IPS DF 6.9 (cell line): ENCODE measurements around the gene UBE2G2.

Source experiments
- DNase-seq: peaks from one replicate; pipeline ENCODE4 v3.0.0-alpha.2; 2013; ENCODE audit warnings: low read depth, low spot score
- H3K27ac ChIP-seq: one replicate; pipeline ENCODE4 v1.5.1; 2013; ENCODE audit warnings: low read length, control low read depth
- H3K27me3 ChIP-seq: 2 replicates; pipeline ENCODE4 v1.6.1; 2013; ENCODE audit warnings: mild to moderate bottlenecking, low read length; ENCODE audit not compliant: control insufficient read depth, insufficient read depth
- H3K36me3 ChIP-seq: 2 replicates; pipeline ENCODE4 v1.6.1; 2013; ENCODE audit warnings: low read length; ENCODE audit not compliant: control insufficient read depth, insufficient read depth
- H3K4me1 ChIP-seq: 2 replicates; pipeline ENCODE4 v1.6.1; 2013; ENCODE audit warnings: low read length; ENCODE audit not compliant: control insufficient read depth, insufficient read depth
- H3K4me3 ChIP-seq: 2 replicates; pipeline ENCODE4 v1.5.1; 2013; ENCODE audit warnings: mild to moderate bottlenecking, low read length
- H3K9me3 ChIP-seq: 2 replicates; pipeline ENCODE4 v1.6.1; 2013; ENCODE audit warnings: low read length, inconsistent platforms; ENCODE audit not compliant: control insufficient read depth, insufficient read depth
- WGBS: extraction: QIAGEN DNeasy Blood & Tissue Kit; methylation state at CpG from one replicate; pipeline ENCODE4 v1.1.7; 2013; ENCODE audit warnings: mixed read lengths, missing lambda C conversion rate; ENCODE audit not compliant: insufficient read length, insufficient coverage; 5-methylcytosine and 5-hydroxymethylcytosine counted together

The UBE2G2 gene

DNA sequence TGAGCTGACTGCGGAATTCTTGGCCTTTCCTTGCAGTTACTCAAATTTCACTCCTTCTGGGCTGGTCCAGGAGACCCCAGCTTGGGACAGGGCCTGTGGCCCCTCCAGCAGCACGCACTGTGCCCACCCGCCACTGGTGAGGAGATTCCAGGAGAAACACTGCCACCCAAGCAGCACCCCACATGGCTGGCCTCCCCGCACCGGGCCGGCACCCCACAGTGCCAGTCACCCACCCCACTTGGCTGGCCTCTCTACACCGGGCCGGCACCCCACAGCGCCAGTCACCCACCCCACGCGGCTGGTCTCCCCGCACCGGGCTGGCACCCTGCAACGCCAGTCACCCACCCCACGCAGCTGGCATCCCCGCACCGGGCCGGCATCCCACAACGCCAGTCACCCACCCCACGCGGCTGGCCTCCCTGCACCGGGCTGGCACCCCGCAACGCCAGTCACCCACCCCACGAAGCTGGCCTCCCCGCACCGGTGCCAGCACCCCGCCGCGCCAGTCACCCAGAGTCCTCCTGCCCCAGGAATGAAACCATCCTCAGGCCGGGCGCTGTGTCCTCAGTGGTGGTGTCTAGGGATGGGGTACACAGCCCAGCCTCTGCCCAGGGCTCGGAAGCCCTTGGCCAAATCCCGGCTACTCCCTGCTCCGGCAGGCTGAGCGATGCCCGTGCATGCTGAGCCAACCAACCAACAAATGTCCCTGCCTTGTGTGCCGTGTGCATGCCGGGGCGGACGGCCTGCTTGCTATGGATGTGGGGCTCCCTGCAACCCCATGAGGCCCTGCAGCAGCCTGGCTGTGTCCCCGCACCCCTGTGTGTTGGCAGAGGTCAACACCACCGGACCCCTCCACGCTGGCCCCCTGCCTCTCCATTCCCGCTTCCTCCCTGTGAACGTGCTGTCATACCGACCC is 51.6 kb downstream of the UBE2G2 start:
- H3K27me3 ChIP-seq, result no peaks in the 10 kb centered on the region
- peaks cover 9% of the 10 kb centered on the region; the same call in 1 of the 2 replicates for H3K4me1 ChIP-seq
- no peak for DNase-seq
- peaks cover 2% of the 10 kb centered on the region; the same call in 1 of the 2 replicates for H3K36me3 ChIP-seq
- no peak overlapping the region for H3K4me3 ChIP-seq
- no peak overlapping the region for H3K27ac ChIP-seq
- WGBS, result no CpG with 5 or more reads among the region's 47 CpGs
- H3K9me3 ChIP-seq, result no peaks in the 10 kb centered on the region; the same call in 1 of the 2 replicates

DNA sequence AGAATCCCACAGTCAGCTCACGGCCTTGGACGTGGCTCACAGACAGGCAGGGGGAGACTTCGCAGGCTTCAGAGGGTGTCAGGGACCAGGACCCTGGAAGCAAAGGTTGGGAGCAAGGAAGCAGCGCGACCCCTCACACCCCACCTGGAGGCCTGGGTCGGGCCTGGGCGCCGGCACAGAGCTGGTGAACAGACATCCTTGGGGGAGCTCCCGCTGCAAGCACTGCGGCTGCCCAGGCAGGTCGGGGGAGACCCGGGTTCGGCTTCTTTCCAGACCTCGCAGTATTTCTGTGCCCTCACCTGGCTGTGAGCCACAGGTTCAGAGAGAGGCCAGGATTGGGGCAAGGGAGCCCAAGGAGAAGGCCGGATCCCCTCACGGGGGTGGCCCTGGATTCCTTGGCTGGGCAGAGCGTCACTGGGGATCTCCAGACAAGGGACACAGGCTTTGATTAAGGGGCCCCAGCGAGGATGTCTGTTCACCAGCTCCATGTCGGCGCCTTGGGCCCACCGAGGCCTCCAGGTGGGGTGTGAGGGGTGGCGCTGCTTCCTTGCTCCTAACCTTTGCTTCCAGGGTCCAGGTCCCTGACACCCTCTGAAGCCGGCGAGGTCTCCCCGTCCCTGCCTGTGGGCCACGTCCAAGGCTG is 52.4 kb downstream of the UBE2G2 start:
- Histone ChIP-seq H3K27me3 (no peaks in the 10 kb centered on the region), H3K9me3 (no peaks in the 10 kb centered on the region; the same call in 1 of the 2 replicates), H3K27ac (no peak overlapping the region), H3K36me3 (peaks cover 2% of the 10 kb centered on the region; the same call in 1 of the 2 replicates), H3K4me1 (peaks cover 9% of the 10 kb centered on the region; the same call in 1 of the 2 replicates), H3K4me3 (no peak overlapping the region; the same call in 1 of the 2 replicates)
- DNase-seq, result no peak
- WGBS, result no CpG with 5 or more reads among the region's 26 CpGs

DNA sequence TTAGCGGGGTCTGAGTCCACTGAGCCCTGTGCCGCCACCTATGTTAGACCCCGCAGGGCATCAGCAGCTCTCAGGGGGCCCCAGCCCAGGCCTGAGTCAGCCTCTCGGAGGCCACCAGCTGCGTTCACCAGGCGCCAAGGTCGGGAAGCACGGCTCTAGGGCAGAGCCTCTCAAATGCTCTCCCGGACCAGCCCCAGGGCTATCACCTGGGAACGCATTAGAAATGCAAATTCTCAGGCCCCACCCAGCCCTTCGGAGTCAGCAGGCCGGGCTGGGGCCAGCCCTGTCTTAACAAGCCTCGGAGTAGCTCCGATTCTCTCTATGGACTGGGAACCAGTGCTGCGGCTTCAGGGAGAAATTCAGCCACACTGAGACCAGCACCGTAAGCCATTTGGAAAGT is 53.0 kb downstream of the UBE2G2 start:
- H3K36me3 ChIP-seq, result peaks cover 2% of the 10 kb centered on the region; the same call in 1 of the 2 replicates
- H3K4me1 ChIP-seq, result peaks cover 9% of the 10 kb centered on the region; the same call in 1 of the 2 replicates
- peak overlapping the region; percentile 8; the same call in 1 of the 2 replicates for H3K4me3 ChIP-seq
- no peak overlapping the region for H3K27ac ChIP-seq
- DNase-seq, result peak; percentile 57
- no peaks in the 10 kb centered on the region for H3K27me3 ChIP-seq
- no CpG with 5 or more reads among the region's 16 CpGs for WGBS
- no peaks in the 10 kb centered on the region; the same call in 1 of the 2 replicates for H3K9me3 ChIP-seq

DNA sequence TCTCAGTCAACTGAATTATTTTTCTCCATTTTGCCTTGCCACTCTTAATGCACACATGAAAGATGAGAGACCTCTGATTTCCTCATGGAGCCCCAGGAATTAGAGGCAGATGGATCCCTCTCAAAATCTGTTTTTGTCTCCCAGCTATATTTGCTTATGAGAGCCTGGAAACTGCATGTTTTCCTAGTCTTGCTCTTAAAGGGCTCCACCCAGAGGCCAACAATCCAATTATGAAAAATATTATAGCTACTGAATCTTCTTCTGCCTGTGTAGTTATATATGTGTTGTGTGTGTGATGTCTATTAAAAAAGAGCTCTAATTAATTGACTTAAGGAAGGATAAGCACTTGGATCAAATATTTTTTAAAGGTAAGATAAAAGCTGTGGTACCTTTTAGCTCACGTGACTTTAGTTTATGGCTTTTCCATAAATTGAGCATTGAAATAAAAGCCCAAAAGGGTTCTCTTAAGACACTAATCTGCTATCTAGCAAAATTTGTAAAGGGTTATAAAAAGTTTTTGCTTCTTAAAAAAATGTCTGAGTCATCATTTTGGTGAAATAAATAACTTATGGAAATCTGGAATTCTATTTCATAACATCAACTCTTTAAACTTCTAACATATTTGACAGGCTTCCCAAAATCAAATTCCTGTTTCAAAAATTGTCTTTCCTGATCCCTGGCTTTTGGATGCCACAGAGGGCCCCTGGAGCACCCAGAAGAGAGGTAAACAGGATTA is 59.0 kb downstream of the UBE2G2 start:
- no CpG with 5 or more reads among the region's 1 CpG for WGBS
- H3K9me3 ChIP-seq, result peaks cover 5% of the 10 kb centered on the region
- no peak overlapping the region for H3K4me3 ChIP-seq
- H3K4me1 ChIP-seq, result no peaks in the 10 kb centered on the region; the same call in 1 of the 2 replicates
- DNase-seq, result no peak
- H3K36me3 ChIP-seq, result no peaks in the 10 kb centered on the region
- no peak overlapping the region for H3K27ac ChIP-seq
- no peaks in the 10 kb centered on the region for H3K27me3 ChIP-seq

DNA sequence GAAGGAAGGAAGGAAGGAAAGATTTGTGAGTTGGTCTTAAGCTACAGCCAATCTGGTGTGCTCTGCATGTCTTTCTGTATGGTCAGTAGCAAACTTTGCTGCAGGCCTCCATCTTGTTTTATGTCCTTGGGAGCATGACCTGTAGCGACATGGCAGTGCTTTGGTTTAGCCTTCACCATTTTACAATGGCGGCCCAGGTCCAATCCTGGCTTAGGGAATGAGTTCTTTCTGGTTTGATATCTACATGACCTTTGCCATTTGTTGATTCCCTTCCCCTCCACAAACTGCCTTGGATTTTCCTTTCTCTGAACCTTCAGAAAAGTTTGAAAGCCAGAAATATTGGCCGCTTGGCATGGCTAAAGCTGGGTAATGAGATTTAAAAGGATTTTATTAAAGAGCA is 59.7 kb downstream of the UBE2G2 start:
- Histone ChIP-seq H3K4me1 (no peaks in the 10 kb centered on the region; the same call in 1 of the 2 replicates), H3K4me3 (no peak overlapping the region), H3K36me3 (no peaks in the 10 kb centered on the region), H3K27ac (no peak overlapping the region), H3K9me3 (peaks cover 6% of the 10 kb centered on the region), H3K27me3 (no peaks in the 10 kb centered on the region)
- DNase-seq, result no peak
- WGBS, result no CpG with 5 or more reads among the region's 3 CpGs

DNA sequence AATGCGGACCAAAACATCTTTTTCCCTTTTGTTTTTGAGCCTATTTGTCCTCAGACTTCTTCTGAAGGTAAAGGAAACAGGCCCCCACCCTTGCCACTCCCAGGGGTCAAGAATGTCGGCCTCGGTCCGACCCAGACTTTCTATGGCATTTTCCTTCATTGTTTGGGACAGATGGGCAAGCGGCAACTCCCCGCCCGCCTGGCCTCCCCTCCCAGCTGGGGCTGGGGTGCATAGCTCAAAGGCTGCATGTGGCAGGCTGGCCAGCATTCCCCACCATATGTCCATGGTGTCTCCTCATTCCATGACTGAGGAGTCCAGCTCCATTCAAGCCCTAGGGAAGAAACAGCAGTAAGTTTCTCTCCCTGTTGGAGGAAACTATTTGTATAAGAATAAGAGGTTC is 60.9 kb downstream of the UBE2G2 start:
- Histone ChIP-seq H3K27ac (no peak overlapping the region), H3K4me3 (no peak overlapping the region), H3K36me3 (0 out of 2 replicates have a peak, but pooled peaks cover 4% of the 10 kb centered on the region), H3K27me3 (no peaks in the 10 kb centered on the region), H3K4me1 (no peaks in the 10 kb centered on the region; the same call in 1 of the 2 replicates), H3K9me3 (peaks cover 6% of the 10 kb centered on the region)
- DNase-seq, result no peak
- no CpG with 5 or more reads among the region's 7 CpGs for WGBS

DNA sequence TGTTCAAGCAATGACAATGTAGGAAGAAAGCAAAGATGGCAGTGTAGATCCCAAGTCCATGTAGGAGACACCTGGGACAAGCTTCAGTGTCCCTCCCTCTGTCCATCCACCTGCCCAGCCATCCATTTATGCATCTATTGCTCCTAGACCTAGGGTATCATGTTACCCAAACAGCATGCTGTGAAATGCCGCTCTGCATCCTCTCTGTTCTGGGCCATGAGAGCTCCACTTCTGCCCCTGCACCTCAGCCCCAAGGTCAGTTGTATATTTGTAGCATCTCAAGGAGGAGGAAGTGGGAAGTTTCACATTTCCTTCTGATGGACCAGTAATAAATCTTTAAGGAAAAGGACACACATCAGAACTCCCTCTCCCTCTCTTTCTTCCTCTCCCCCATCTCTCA is 62.3 kb downstream of the UBE2G2 start:
- peaks cover 6% of the 10 kb centered on the region for H3K9me3 ChIP-seq
- no CpG with 5 or more reads among the region's 1 CpG for WGBS

DNA sequence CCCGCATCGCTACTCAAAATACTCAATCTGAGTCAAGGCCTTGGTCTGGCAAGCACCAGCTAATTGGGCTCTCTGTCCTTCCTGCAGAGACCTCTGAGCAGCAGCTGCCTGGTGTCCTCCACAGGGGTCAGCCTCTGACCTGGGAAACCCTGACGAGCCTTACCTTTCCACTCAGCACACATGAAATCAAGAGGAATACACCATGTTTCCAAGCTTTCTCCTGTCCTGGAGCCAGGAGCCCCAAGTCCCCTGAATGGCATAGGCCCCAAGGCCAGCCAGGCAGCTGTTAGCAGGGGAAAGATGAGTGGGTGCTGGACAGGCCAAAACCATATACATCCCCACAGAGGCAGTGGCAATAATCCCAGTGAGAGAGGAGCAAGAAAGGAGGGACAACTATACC is 63.0 kb downstream of the UBE2G2 start:
- H3K9me3 ChIP-seq, result peaks cover 6% of the 10 kb centered on the region
- no peak for DNase-seq
- H3K4me3 ChIP-seq, result no peak overlapping the region
- no peaks in the 10 kb centered on the region for H3K27me3 ChIP-seq
- H3K36me3 ChIP-seq, result 0 out of 2 replicates have a peak, but pooled peaks cover 4% of the 10 kb centered on the region
- no CpG with 5 or more reads among the region's 3 CpGs for WGBS
- H3K27ac ChIP-seq, result no peak overlapping the region
- no peaks in the 10 kb centered on the region for H3K4me1 ChIP-seq

More for the DNA sequence above, 62.3 kb downstream of the UBE2G2 start:
- Histone ChIP-seq H3K27me3 (no peaks in the 10 kb centered on the region), H3K36me3 (0 out of 2 replicates have a peak, but pooled peaks cover 4% of the 10 kb centered on the region), H3K4me3 (no peak overlapping the region), H3K4me1 (no peaks in the 10 kb centered on the region), H3K27ac (no peak overlapping the region)
- DNase-seq, result no peak

DNA sequence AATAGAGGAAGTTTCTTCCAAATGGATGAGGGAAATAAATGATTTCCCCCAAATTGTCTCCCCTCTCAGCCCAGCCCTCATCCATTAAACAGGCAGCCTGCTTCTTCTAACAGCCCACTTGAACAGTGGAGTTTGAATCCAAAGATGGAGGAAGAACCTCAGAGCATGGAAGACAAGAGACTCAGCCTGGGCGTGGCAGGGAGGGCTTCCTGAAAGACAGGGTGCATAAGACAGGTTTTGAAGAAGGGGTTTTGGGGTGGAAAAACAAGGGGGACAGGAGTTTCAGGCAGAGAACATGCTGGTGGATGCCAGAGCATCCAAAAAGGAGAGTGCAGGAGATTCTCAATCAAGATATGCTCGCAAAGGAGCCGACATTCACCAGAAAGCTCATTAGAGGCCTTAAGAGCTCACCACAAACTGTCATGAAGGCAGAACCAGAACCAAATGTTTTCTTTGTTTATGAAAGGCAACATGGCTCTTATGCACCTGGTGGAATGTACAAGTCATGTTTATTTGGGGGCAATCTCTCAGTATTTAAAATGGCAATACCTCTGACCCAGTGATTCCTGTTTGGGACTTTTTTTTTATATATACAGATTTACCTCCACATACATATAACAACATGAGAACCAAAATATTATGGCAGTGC is 63.8 kb downstream of the UBE2G2 start:
- Histone ChIP-seq H3K36me3 (0 out of 2 replicates have a peak, but pooled peaks cover 4% of the 10 kb centered on the region), H3K4me3 (no peak overlapping the region), H3K9me3 (peaks cover 6% of the 10 kb centered on the region), H3K27me3 (no peaks in the 10 kb centered on the region), H3K27ac (no peak overlapping the region), H3K4me1 (no peaks in the 10 kb centered on the region)
- DNase-seq, result no peak
- WGBS, result no CpG with 5 or more reads among the region's 3 CpGs
